DND-41 (cell line): ENCODE results near the gene RAMP1.

Experiments
- CTCF ChIP-seq: IDR thresholded peaks from 2 replicates; pipeline ENCODE4 v1.5.1; 2012; ENCODE audit warnings: borderline replicate concordance, low read length, moderate library complexity, mild to moderate bottlenecking; ENCODE audit not compliant: poor library complexity, severe bottlenecking; ENCODE audit errors: extremely low read depth
- EZH2 ChIP-seq: IDR thresholded peaks from 3 replicates; pipeline ENCODE4 v1.6.1; 2012; ENCODE audit warnings: borderline replicate concordance, low read depth, mild to moderate bottlenecking, moderate library complexity, low read length, inconsistent platforms; ENCODE audit not compliant: severe bottlenecking

- TF ChIP-seq CTCF = no peak
- no peak for TF ChIP-seq EZH2
Observed at GRCh38 chr2:237900891-237901831, 41.7 kb downstream of the RAMP1 start.
